DND-41 (cell line): Measurements from ENCODE around the gene GPR17.

Source experiments
- CTCF ChIP-seq: IDR thresholded peaks from 2 replicates; pipeline ENCODE4 v1.5.1; 2012; ENCODE audit warnings: borderline replicate concordance, low read length, moderate library complexity, mild to moderate bottlenecking; ENCODE audit not compliant: poor library complexity, severe bottlenecking; ENCODE audit errors: extremely low read depth
- EZH2 ChIP-seq: IDR thresholded peaks from 3 replicates; pipeline ENCODE4 v1.6.1; 2012; ENCODE audit warnings: borderline replicate concordance, low read depth, mild to moderate bottlenecking, moderate library complexity, low read length, inconsistent platforms; ENCODE audit not compliant: severe bottlenecking

GRCh38 chr2:127664895-127665225 lies 18.9 kb downstream of the GPR17 start:
- TF ChIP-seq EZH2: no peak
- no peak for TF ChIP-seq CTCF
